ENCODE results near the gene SYT7. TPM values are rescaled to one million over a fixed set of nuclear protein-coding genes. Genes with fewer than 3 reads are reported as not detected.

SYT7 gene, protein sequence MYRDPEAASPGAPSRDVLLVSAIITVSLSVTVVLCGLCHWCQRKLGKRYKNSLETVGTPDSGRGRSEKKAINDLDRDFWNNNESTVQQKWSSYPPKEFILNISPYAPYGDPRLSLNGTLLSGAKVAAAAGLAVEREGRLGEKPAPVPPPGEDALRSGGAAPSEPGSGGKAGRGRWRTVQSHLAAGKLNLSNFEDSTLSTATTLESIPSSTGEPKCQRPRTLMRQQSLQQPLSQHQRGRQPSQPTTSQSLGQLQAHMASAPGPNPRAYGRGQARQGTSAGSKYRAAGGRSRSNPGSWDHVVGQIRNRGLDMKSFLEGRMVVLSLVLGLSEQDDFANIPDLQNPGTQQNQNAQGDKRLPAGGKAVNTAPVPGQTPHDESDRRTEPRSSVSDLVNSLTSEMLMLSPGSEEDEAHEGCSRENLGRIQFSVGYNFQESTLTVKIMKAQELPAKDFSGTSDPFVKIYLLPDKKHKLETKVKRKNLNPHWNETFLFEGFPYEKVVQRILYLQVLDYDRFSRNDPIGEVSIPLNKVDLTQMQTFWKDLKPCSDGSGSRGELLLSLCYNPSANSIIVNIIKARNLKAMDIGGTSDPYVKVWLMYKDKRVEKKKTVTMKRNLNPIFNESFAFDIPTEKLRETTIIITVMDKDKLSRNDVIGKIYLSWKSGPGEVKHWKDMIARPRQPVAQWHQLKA
- 0.84 to 1.3 TPM (median 1.2 TPM) in 5 replicates for total RNA-seq (2022; extraction: Qiagen RNA extraction)

DNA sequence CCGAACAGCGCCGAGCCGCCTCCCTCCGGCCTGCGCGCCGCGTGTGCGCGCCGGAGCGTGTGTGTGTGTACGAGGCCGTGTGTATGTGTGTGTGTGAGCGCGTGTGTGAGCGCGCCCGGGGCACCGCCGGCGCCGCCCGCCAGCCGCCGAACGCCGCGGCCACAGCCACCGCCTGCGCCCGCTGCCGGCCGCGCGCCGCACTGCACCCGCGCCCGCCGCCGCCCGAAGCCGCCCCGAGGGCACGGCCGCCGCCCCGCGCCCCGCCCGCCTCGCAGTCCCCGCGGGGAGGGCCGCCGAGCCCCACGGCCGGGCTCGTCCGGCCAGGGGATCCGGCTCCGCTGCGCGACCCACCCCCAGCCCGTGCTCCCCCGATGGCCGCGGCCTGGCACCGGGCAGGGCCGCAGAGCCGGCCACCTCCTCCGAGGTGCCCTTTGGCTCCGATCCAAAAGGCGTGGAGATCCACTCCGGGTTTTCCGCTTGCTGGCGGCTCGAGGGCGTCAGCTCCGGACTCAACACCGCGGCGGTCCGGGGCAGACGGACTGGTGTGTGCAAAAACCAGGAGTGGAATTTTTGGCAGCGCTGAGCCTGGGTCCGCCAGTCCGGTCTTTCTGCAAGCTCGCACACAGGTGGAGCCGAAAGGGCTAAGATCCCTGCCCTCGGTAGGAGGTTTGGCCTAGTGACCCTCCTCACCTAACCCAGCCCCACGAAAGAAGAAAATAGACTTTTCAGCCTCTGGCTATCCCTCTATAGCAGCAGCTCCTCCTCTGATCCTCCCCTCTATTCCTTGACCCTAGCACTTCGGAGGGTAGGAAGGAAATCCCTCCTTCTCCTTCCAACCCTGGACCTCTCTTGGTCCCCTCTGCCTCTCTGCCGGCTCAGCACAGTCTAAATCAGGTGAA lies at the start of gene SYT7:
Gene SYT7, minus strand, starts transcription at position 47 of the 899 bp plus-strand sequence. CDS start 256 bp downstream, outside the sequence.

DNA sequence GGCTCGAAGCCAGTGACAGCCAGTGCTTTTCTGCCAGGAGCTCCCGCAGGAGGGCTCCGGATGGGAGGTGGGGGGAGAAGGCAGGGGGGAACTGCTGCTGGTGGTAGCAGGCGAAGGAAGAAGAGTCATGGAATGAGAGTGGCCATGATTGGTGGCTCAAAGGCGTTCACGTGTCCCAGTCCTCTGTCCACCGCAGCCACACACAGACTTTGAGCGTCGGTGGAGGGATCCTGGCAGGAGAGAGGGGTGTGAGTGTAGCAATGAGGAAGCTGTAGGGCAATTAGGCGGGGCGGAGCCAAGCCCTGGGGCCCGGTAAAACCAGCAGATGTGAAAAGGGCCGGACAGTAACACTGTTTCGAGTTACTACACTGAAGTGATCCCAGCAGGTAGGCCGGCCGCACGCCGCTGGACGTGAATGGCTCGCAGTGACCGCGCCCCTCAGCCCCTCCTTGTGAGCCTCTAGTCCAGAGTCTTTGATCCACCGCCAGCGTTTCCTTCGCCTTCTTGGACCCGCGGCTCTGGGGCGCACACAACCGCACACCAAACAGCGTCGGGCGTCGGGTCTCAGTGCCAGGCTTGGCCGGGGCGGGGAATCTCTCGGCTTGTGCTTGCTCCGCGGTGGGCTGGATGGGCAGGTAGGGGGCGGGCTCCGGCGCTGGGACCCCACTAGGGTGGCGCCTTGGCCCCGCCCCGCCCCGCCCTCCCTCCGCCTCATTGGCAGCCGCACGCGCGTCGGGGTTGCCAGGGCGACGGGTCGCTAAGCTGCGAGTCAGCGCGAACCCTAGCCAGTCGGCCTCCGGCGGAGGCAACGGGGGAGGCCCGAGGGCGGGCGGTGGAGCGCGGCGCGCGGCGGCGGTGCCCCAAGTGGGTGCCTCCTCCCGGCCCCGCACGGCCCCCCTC lies 72.7 kb downstream of the SYT7 start, which contains the start of gene LRRC10B:
Gene LRRC10B, plus strand, starts transcription at position 788 of the 900 bp plus-strand sequence. CDS start 250 bp downstream, outside the sequence.

Other genes with a start within 250 kb of the SYT7 start
- 159 to 173 TPM (median 164 TPM) in 5 replicates for gene DDB1, start 248.0 kb downstream of the SYT7 start, total RNA-seq (2022; extraction: Qiagen RNA extraction)
- 43.9 to 74.0 TPM (median 70.7 TPM) in 5 replicates for gene TKFC, start 247.8 kb downstream of the SYT7 start, total RNA-seq (2022; extraction: Qiagen RNA extraction)
- 34.3 to 46.4 TPM (median 45.0 TPM) in 5 replicates for gene CYB561A3, start 219.2 kb downstream of the SYT7 start, total RNA-seq (2022; extraction: Qiagen RNA extraction)
- gene TMEM138, start 218.7 kb downstream of the SYT7 start, total RNA-seq (2022; extraction: Qiagen RNA extraction): 87.0 to 115 TPM (median 93.5 TPM) in 5 replicates
- gene TMEM216, start 188.5 kb downstream of the SYT7 start, total RNA-seq (2022; extraction: Qiagen RNA extraction): 15.3 to 17.8 TPM (median 16.8 TPM) in 5 replicates
- gene CPSF7, start 151.1 kb downstream of the SYT7 start, total RNA-seq (2022; extraction: Qiagen RNA extraction): 68.6 to 73.2 TPM (median 71.1 TPM) in 5 replicates
- gene SDHAF2, start 151.0 kb downstream of the SYT7 start, total RNA-seq (2022; extraction: Qiagen RNA extraction): 39.6 to 48.6 TPM (median 46.9 TPM) in 5 replicates
- 0.15 to 0.31 TPM (median 0.19 TPM) in 4 of 5 replicates, not detected in the other for gene LRRC10B, start 72.3 kb downstream of the SYT7 start, total RNA-seq (2022; extraction: Qiagen RNA extraction)
- 3.8 to 7.1 TPM (median 6.5 TPM) in 5 replicates for gene DAGLA, start 99.3 kb upstream of the SYT7 start, total RNA-seq (2022; extraction: Qiagen RNA extraction)
- gene MYRF, start 171.6 kb upstream of the SYT7 start, total RNA-seq (2022; extraction: Qiagen RNA extraction): 14.2 to 21.4 TPM (median 18.9 TPM) in 5 replicates
- gene TMEM258, start 211.5 kb upstream of the SYT7 start, total RNA-seq (2022; extraction: Qiagen RNA extraction): 214 to 277 TPM (median 234 TPM) in 5 replicates
- gene FEN1, start 211.8 kb upstream of the SYT7 start, total RNA-seq (2022; extraction: Qiagen RNA extraction): 90.3 to 108 TPM (median 97.7 TPM) in 5 replicates
- 162 to 234 TPM (median 202 TPM) in 5 replicates for gene FADS1, start 235.9 kb upstream of the SYT7 start, total RNA-seq (2022; extraction: Qiagen RNA extraction)
- gene FADS2, start 247.2 kb upstream of the SYT7 start, total RNA-seq (2022; extraction: Qiagen RNA extraction): 327 to 428 TPM (median 371 TPM) in 5 replicates